GM18511 (cell line): ENCODE results near the gene CDK6.

ENCODE experiments used
- ATAC-seq: cut with Tn5 transposase; IDR thresholded peaks from one replicate; pipeline ENCODE4 v1.9.1; 2021; ENCODE audit warnings: mild to moderate bottlenecking, moderate library complexity; ENCODE audit not compliant: unreplicated experiment

Gene CDK6

GRCh38 chr7:92685136-92686042 is 151.0 kb downstream of the CDK6 start:
- no peak for ATAC-seq

GRCh38 chr7:92684274-92684673 is 152.1 kb downstream of the CDK6 start:
- no peak for ATAC-seq

GRCh38 chr7:92682903-92683539 is 153.4 kb downstream of the CDK6 start:
- no peak for ATAC-seq

- ATAC-seq = no peak
Observed at GRCh38 chr7:92682330-92682729, 154.0 kb downstream of the CDK6 start.

- ATAC-seq = no peak
Observed at GRCh38 chr7:92681633-92682032, 154.7 kb downstream of the CDK6 start.

- ATAC-seq = no peak
Observed at GRCh38 chr7:92680442-92680841, 155.9 kb downstream of the CDK6 start.

GRCh38 chr7:92678291-92678920 is 158.0 kb downstream of the CDK6 start:
- ATAC-seq = no peak

- ATAC-seq = peak; percentile 81
Observed at GRCh38 chr7:92674379-92674778, 162.0 kb downstream of the CDK6 start.

GRCh38 chr7:92671505-92672169 is 164.7 kb downstream of the CDK6 start:
- ATAC-seq = no peak

GRCh38 chr7:92670204-92670851 is 166.0 kb downstream of the CDK6 start:
- no peak for ATAC-seq

- ATAC-seq = no peak
Observed at GRCh38 chr7:92669616-92670165, 166.7 kb downstream of the CDK6 start.

GRCh38 chr7:92668564-92668963 is 167.8 kb downstream of the CDK6 start:
- ATAC-seq = no peak

GRCh38 chr7:92667816-92668535 is 168.4 kb downstream of the CDK6 start:
- no peak for ATAC-seq

GRCh38 chr7:92665926-92666325 is 170.4 kb downstream of the CDK6 start:
- ATAC-seq = no peak

- no peak for ATAC-seq
Observed at GRCh38 chr7:92661651-92662050, 174.7 kb downstream of the CDK6 start.

GRCh38 chr7:92658671-92659070 is 177.7 kb downstream of the CDK6 start:
- no peak for ATAC-seq

- ATAC-seq = no peak
Observed at GRCh38 chr7:92657391-92657790, 179.0 kb downstream of the CDK6 start.

- no peak for ATAC-seq
Observed at GRCh38 chr7:92656121-92656520, 180.3 kb downstream of the CDK6 start.

GRCh38 chr7:92655346-92655884 is 181.0 kb downstream of the CDK6 start:
- no peak for ATAC-seq

- no peak for ATAC-seq
Observed at GRCh38 chr7:92653136-92653535, 183.2 kb downstream of the CDK6 start.
